Pancreas (tissue), 10 donors: ENCODE measurements around the gene TESPA1. TPM values are rescaled to one million over a fixed set of nuclear protein-coding genes. Genes with fewer than 3 reads are reported as not detected.

ENCODE experiments used
- ATAC-seq, 4 donors: fragments of 200-7000 bp; cut with Tn5 transposase; one replicate each; pipeline versions ENCODE4 v1.8.0 to v1.9.1; 2020; ENCODE audit warnings: mild to moderate bottlenecking in 4 of 4, moderate library complexity in 4 of 4
- DNase-seq, 6 donors: peaks; one replicate each; pipeline ENCODE4 v3.0.0-alpha.2; 2020
- FAIRE-seq: peaks from 2 replicates; lab custom pipeline; 2012; peaks lifted over from hg19 to GRCh38; lab: Jason Lieb, UNC
- H3K27ac ChIP-seq, 4 donors: fragments of 200-600 bp; sonication (generic); 1 replicate in 3 of 4; 2 replicates in 1 of 4; pipeline versions ENCODE4 v1.5.0 to v1.8.0; 2020
- H3K27me3 ChIP-seq, 4 donors: fragments of 200-600 bp; one replicate each; pipeline ENCODE4 v1.8.0; 2021
- H3K36me3 ChIP-seq, 3 donors: fragments of 200-600 bp; sonication (generic) in 1 of 3; one replicate each; pipeline versions ENCODE4 v1.5.0 to v1.8.0; 2020 to 2021
- H3K4me1 ChIP-seq, 3 donors: fragments of 200-600 bp; one replicate each; pipeline ENCODE4 v1.8.0; 2021
- H3K4me3 ChIP-seq, 4 donors: fragments of 200-600 bp; sonication (generic) in 2 of 4; one replicate each; pipeline versions ENCODE4 v1.5.0 to v1.8.0; 2020 to 2021
- H3K9me3 ChIP-seq, 4 donors: fragments of 200-600 bp; one replicate each; pipeline ENCODE4 v1.8.0; 2021
- CTCF ChIP-seq, 4 donors: fragments of 200-600 bp; sonication (generic) in 3 of 4; IDR thresholded peaks; one replicate each; pipeline versions ENCODE4 v1.5.0 to v1.8.0; 2021; ENCODE audit warnings: antibody characterized with exemption in 4 of 4
- WGBS, 2 donors: extraction: QIAGEN DNeasy Blood & Tissue Kit; methylation state at CpG; one replicate each; pipeline ENCODE4 v1.1.7; 2013; 5-methylcytosine and 5-hydroxymethylcytosine counted together
- intact Hi-C, 3 donors: fragments of 100-400 bp; cut with DNase I; formaldehyde crosslinking; loops; one replicate each; pipeline versions ENCODE4 v1.11.1 to v1.14.2; 2022
- polyA plus RNA-seq, 2 donors: library from polyadenylated mRNA; stranded (reverse); fragments of 200-250 nt; gene quantifications; one replicate each; pipeline ENCODE4 v1.2.3, GENCODE V29; 2013
- total RNA-seq, 6 donors: library from RNA; stranded (reverse); fragmentation: NEBNext Ultra II Directional in 4 of 6; extraction: Animal tissue kit (Norgen Biotek cat#: 25700) in 4 of 6; gene quantifications; one replicate each; pipeline versions ENCODE4 v1.2.1 to v1.2.4, GENCODE V29; 2021 to 2023
- donor health status: healthy with polysubstance abuse.
- donor health status: DM: no; HTN: no; CAD: no; lungs with moderate emphysema.
- donor health status: DM: no; HTN: no; CAD: no.
- donor health status: control.
- donor health status: control.
- donor health status: Bipolar disorder and iron deficiency.
- donor health status: DM: yes; HTN: yes; CAD: no.
- donor health status: DM: no; HTN: no; CAD: no.
- donor health status: DM: no; HTN: no; CAD: no.
- donor health status: DM: yes; HTN: yes; CAD: no.

TESPA1 gene
- total and polyA plus RNA-seq, 8 donors, result 0.08 to 0.60 (median 0.25) TPM

DNA sequence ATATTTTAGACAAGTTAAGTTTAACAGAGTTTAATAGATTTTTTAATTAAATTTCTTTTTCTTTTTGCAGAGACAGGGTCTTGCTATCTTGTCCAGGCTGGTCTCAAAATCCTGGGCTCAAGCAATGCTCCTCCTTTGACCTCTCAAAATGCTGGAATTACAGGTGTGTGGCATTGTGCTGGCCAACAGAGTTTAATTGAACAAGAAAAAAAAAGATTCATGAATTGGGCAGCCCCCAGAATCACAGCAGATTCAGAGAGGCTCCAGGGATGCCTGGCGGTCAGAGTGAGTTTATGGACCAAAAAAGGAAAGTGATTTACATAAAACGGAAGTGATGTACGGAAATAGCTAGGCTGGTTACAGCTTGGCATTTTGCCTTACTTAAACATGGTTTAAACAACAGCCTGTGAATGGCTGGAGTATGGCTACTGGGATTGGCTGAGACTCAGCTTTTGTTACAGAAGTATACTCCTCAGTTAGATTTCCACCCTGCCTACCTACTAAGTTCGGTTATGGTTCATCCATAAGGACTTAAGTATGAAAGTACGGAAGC, 14.5 kb upstream of the TESPA1 start:
- H3K36me3 ChIP-seq, result no peaks in the 10 kb centered on the region
- no peak overlapping the region for H3K4me3 ChIP-seq
- no peaks in the 10 kb centered on the region for H3K4me1 ChIP-seq
- H3K27ac ChIP-seq, result no peak overlapping the region
- intact Hi-C loops, result loop anchor here in 1 of 3 donors (10.0 kb wide), 2 partner anchors 76 to 146 kb away; no protein-coding TSS in a partner anchor
- no peak for TF ChIP-seq CTCF (IDR thresholded peaks at IDR 0.05)
- FAIRE-seq (no peak), ATAC-seq (no peak), DNase-seq (no peak)
- H3K27me3 ChIP-seq, result peaks cover 0 to 3% (median 0%) of the 10 kb centered on the region in 4 donors
- WGBS, 2 donors, result 39 to 47% methylated on average over 5 of the region's 5 CpGs
- no peaks in the 10 kb centered on the region for H3K9me3 ChIP-seq

DNA sequence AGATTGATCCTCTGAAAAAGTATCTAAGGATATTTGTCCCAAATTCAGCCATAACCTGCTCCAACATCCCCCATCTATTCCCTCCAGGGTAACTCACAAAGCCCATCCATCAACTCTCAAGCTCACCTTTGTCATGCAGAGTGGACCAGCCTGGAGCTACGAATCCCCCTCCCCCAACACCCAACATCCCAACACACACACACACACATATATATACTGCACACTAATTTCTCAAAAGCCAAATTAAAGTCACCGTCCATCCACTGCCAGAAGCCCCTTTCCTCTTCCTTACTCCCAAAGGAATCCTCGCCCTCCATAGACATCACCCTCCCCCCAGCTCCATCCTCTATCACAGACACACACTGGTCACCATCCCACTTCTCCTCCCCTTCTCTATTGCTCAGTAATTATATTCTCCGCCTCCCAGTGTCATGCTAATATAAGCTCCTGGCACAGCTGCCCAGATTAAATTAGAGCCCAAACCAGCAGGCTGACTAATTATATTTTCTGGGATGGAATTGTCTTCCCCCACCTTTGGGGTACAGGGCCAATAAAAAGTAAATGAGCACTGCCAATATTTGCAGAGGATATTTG, 13.5 kb upstream of the TESPA1 start:
- no peak for ATAC-seq
- WGBS, 2 donors, result 50 to 58% methylated on average over 4 of the region's 4 CpGs
- intact Hi-C loops, result loop anchor here in 1 of 3 donors (10.0 kb wide), 2 partner anchors 77 to 147 kb away; no protein-coding TSS in a partner anchor

GRCh38 chr12:54996205-54996604, 11.6 kb upstream of the TESPA1 start:
- H3K27ac ChIP-seq, result no peak overlapping the region
- no peaks in the 10 kb centered on the region for H3K36me3 ChIP-seq
- FAIRE-seq (no peak), DNase-seq (no peak), ATAC-seq (no peak)
- TF ChIP-seq CTCF (IDR thresholded peaks at IDR 0.05), result no peak
- WGBS, 2 donors, result 36 to 48% methylated on average over 5 of the region's 5 CpGs
- no peaks in the 10 kb centered on the region for H3K27me3 ChIP-seq
- no peaks in the 10 kb centered on the region for H3K4me1 ChIP-seq
- intact Hi-C loops, result loop anchor here in 1 of 3 donors (10.0 kb wide), 2 partner anchors 79 to 149 kb away; no protein-coding TSS in a partner anchor
- H3K9me3 ChIP-seq, result no peaks in the 10 kb centered on the region
- H3K4me3 ChIP-seq, result no peak overlapping the region

More for the DNA sequence above, 13.5 kb upstream of the TESPA1 start:
- no peak overlapping the region for H3K27ac ChIP-seq
- TF ChIP-seq CTCF (IDR thresholded peaks at IDR 0.05), result no peak
- H3K4me3 ChIP-seq, result no peak overlapping the region
- H3K27me3 ChIP-seq, result peaks cover 0 to 3% (median 0%) of the 10 kb centered on the region in 4 donors
- FAIRE-seq, result no peak
- no peaks in the 10 kb centered on the region for H3K9me3 ChIP-seq
- no peaks in the 10 kb centered on the region for H3K36me3 ChIP-seq
- no peaks in the 10 kb centered on the region for H3K4me1 ChIP-seq
- DNase-seq, result no peak

- peak in 4 of 6 donors; percentile 17 to 61 (median 28) for DNase-seq
- Histone ChIP-seq H3K27me3 (no peaks in the 10 kb centered on the region), H3K9me3 (no peaks in the 10 kb centered on the region), H3K4me1 (no peaks in the 10 kb centered on the region), H3K4me3 (no peak overlapping the region), H3K27ac (no peak overlapping the region), H3K36me3 (no peaks in the 10 kb centered on the region)
- TF ChIP-seq CTCF (IDR thresholded peaks at IDR 0.05), result peak; percentile 71 to 87 (median 82)
- intact Hi-C loops, result loop anchor here in 2 of 3 donors (5.0 to 10.0 kb wide), 3 partner anchors 79 to 151 kb away; no protein-coding TSS in a partner anchor
- peak; percentile 76 to 94 (median 88) for ATAC-seq
- FAIRE-seq, result peak; percentile 41
- WGBS, 2 donors, result 16 to 17% methylated on average over 12 of the region's 12 CpGs
Observed at GRCh38 chr12:54993181-54993835, 8.7 kb upstream of the TESPA1 start.
